IPS-NIHi7 (cell line): ENCODE results near the gene LIMA1.
A peak's percentile ranks its signal among the peaks of the same experiment; 100 is the strongest.
"Not testable (repeated sequence)": the region's sequence is repeated elsewhere in the genome, so short reads cannot be mapped to it uniquely, and the experiment has no call there.

ENCODE experiments used
- DNase-seq: peaks from one replicate; pipeline ENCODE4 v3.0.0; 2012; ENCODE audit warnings: mixed read lengths; ENCODE audit errors: extremely low spot score

Gene LIMA1

DNA sequence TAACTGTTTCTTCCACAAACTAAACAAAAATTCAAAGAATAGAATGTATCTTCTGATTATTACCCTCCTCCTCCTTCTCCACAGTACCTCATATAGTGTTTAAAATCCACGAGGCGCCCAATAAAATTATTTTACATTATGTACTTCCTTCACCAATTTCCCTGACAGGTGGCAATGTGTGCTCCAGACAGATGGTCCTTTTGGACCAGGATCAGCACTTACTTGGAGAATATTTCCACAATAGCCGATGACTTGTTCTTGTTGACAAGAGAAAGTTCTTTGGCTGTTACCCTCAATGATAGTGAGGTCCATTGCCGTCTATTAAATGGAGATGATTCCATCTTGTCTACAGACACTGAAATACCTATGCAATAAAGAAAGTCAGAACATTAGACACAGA lies 34.9 kb downstream of the LIMA1 start:
- DNase-seq: no peak

DNA sequence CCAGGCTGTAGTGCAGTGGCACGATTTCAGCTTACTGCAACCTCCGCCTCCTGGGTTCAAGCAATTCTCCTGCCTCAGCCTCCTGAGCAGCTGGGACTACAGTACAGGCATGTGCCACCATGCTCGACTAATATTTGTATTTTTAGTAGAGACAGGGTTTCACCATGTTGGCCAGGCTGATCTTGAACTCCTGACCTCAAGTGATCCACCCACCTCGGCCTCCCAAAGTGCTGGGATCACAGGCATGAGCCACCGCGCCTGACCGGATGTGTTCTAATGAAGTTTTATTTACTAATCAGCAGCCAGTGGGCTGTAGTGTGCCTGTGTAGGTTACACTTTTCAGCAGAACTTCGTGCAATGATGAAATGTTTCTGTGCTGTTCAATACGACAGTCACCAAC lies 35.7 kb downstream of the LIMA1 start:
- not testable (repeated sequence) for DNase-seq

DNA sequence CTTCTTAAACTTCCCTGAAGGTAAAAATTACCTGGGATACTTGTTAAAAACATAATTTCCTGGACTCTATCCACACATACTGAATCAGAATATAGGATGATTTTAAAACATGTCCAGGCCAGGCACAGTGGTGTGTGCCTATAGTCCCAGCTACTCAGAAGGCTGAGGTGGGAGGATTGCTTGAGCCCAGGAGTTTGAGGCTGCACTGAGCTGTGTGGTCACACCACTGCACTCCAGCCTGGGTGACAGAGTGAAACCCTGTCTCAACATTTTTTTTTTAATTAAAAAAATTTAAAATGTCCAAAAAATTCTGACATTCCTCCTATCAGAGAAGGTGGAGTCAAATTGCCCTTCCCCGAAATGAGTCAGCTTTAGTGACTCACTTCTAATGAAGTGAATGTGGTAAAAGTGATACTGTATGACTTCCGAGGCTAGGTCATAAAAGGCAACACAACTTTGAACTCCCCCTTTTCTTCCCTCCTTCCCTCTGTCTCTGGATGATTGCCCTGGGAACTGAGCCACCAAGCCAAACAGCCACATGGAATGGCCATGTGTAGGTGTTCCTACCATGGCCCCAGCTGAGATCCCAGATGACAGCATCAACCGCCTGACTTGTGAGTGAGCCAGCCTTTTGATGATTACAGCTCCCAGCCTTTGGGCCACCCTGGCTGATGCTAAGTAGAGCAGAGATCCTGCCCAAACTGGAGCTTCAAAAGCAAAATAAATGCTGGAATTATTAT lies 36.3 kb downstream of the LIMA1 start:
- no peak for DNase-seq

DNA sequence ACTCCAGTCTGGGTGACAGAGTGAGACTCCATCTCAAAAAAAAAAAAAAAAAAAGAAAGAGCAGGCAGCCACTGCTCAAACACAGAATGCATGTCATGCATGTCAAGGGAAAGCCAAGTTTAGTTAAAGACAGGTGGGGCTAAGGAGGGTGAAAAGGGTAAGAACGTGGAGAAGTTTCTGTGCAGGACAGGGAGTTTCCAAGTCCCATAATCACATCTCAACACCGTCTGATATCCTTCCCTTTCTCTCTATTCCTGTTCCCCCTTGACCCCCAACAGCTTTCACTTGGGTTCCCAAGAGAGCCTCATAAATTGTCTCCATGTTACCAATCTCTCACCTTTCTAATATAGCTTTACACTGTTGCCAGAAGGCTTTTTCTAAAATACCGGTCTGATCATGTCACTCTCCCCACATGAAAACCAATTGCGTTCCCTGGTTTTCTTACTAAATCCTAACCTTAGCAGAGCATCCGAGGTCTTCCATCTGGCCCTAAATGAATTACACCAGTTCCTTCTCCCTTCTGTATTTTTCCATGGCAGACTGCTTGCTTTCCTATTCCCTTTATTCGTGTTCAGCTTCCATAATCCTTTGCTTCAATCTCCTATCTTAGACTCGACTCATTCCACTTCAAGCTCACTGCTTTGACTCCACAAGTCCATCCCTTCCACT lies 37.0 kb downstream of the LIMA1 start:
- DNase-seq: no peak

DNA sequence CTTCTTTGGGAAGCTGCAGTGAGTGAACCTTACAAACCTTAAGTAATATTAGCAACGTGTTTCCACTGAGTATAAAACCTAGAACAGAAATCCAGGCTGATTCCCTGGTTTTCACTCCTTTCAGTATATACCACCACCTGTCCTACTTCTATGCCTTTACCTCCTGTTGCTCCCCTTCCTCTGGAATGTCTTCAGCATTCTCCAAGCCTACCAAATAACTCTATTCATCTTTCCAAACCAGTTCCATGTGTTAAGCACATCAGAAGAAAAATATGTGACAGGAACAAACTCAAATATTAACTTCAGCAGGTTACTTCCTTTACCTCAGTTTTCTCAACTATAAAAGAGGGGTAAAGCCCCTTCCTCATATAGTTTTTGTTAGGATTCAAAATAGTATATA lies 39.8 kb downstream of the LIMA1 start:
- DNase-seq: no peak

DNA sequence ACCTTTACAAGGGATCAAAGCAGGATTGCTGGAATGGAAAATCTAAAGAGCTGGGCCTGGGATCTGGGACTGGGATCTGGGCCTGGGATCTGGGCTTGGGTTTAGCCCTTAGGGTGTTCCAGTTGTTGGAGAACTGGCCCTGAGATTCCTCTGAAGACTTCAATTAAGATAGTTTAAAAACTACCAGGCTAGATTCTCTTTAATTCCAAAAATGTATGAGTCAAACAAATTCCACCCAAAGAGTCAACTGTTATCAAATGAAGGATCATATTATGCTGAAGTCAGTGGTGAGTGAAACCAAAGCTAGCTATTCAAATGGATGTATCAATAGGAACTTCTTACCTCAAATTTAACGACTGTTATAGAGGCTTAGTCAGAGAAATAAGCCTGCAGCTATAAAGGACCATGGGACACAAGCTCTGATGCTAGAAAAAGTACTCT lies 40.5 kb downstream of the LIMA1 start:
- no peak for DNase-seq

DNA sequence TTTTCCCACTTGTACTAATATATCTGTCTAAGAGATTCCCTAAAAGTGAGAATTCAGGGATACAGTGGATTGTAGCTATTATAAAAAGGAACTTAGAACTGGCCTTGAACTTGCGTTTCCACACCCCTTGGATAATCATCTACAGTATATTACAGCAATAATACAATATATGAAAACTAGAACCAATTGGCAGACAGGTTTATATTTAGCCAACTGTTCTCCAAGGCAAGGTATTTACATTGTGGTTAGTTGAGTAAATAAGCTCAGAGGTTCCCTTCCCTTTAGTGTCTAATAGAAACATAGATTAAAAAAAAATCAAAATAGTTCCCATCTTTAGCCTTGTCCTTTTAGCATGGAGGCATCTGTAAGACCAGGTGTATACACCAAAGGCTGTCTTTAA lies 42.1 kb downstream of the LIMA1 start:
- DNase-seq: no peak

DNA sequence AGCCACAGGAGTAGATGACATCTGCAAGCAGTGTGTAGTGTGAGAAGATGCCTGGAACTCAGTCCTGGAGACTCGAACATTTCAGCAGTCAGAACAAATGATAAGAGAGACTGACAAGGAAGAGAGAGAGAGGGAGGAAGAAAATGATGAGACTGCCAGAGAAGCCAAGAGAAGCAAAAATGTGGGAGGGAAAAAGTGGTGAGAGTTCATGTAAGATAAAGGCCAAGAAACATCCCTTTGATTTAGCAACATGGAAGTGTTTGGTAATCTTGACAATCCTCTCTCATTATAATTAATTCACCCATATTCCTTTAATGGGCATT lies 42.6 kb downstream of the LIMA1 start:
- no peak for DNase-seq

DNA sequence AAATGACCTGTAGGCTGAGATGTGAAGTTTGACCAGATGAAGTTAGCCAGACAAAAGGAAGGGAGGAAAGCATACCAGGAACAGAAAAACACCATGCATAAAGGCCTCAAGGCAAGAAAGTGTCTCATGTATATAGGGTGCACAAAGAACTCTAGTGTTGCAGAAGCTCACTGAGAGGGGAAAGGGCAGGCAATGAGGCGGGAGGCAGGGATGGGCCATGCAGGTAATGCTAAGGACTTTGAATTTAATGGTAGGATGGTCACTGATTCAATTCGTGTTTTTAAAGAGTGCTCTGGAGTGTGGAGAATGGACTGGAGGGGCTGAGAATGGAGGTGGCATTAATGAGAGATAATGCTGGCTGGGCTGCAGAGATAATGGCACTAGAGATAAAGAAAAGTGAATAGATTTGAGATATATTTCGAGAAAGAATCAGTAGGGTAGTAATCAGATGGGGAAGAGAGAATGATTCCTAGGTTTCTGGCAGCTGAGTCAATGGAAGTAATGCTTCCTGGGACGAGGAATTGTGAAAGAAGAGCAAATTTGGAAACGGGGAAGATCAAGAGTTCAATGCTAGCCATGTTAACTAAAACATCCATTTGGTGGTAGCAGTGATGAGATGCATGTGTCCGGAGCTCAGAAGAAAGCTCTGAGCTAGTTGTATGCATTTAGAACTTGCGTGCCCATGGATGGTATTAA lies 43.1 kb downstream of the LIMA1 start:
- no peak for DNase-seq

DNA sequence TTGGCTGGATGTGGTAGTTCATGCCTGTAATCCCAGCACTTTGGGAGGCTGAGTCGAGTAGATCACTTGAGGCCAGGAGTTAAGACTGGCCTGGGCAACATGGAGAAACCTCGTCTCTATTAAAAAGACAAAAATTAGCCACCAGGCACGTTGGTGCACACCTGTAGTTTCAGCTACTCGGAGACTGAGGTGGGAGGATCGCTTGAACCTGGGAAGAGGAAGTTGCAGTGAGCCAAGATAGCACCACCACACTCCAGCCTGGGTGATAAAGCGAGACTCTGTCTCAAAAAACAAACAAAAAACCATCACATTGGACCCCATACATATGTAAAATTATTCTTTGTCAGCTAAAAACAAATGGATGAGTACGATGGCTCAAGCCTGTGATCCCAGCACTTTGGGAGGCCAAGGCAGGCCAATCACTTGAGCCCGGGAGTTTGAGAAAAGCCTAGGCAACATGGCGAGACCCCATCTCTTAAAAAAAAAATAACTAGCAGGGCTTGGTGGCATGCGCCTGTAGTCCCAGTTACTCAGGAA lies 43.9 kb downstream of the LIMA1 start:
- no peak for DNase-seq

DNA sequence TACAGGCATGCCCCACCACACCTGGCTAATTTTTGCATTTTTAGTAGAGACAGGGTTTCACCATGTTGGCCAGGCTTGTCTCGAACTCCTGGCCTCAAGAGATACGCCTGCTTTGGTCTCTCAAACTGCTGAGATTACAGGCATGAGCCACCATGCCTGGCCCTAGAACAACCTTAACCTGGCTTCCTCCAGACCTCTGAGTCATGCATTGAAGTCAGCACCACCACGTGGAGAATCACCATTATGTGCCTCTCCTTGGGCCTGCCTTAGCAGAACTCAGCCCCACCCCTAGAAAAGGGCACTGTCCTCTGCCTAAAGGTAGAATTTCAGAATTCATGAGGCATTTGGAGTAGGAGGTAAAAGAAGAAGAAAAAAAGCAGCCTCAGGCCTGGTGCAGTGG lies 49.0 kb downstream of the LIMA1 start:
- peak; percentile 36 for DNase-seq

DNA sequence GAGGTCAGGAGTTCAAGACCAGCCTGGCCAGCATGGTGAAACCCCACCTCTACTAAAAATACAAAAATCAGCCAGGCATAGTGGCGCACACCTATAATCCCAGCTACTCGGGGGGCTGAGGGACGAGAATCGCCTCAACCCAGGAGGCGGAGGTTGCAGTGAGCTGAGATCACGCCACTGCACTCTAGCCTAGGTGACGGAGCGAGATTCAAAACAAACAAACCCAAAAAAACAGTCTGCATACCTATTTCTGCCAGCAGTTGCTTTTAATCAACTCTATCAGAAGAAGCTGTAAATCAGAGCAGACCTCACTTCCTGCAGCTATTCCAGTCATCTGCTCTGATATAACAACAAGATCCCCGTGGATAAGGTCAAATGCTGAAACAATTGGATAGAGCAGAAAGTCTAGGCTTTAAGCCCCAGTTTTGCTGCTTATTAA lies 50.5 kb downstream of the LIMA1 start:
- DNase-seq: no peak

DNA sequence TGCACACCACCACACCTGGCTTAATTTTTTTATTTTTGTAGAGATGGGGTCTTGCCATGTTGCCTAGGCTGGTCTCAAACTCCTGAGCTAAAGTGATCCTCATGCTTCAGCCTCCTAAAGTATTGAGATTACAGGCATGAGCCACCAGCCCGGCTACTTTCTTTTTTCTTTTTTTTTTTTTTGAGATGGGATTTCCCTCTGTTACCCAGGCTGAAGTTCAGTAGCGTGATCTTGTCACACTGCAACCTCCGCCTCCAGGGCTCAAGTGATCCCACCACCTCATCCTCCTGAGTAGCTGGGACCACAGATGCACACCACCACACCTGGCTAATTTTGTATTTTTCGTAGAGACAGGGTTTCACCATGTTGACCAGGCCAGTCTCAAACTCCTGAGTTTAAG lies 51.1 kb downstream of the LIMA1 start:
- no peak for DNase-seq

DNA sequence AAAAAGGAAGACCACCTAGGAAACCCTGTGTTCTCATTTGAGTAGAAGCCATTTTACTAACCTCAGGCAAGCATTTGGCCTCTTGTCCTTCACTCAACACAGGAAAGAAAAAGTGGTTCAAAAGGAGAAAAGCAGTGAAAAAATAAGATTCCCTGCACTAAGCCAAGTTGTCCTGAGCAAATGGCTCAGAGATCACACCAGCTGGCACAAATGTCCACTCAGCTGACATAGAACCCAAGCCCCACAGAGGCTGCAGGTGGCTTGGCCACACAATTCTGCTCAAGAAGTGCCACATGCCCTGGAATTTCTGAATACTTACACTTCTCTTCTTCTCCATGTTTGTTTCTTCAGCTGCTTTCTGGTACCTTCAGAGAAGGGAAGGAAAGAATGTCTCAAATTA lies 52.0 kb downstream of the LIMA1 start:
- no peak for DNase-seq

DNA sequence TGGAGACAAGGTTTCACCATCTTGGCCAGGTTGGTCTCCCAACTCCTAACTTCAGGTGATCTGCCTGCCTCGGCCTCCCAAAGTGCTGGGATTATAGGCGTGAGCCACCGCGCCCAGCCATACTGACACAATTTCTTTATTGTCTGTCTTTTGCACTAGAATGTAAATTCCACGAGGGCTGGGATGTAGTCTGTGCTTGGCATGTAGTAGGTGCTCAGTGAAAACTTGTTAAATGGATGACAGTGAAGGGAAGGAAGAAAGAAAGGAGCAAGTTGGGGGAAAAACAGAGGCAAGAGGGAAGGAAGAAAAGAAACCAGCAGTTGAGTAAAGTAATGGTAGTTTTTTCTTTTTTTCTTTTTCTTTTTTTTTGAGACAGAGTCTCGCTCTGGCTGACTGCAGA lies 53.1 kb downstream of the LIMA1 start:
- no peak for DNase-seq

DNA sequence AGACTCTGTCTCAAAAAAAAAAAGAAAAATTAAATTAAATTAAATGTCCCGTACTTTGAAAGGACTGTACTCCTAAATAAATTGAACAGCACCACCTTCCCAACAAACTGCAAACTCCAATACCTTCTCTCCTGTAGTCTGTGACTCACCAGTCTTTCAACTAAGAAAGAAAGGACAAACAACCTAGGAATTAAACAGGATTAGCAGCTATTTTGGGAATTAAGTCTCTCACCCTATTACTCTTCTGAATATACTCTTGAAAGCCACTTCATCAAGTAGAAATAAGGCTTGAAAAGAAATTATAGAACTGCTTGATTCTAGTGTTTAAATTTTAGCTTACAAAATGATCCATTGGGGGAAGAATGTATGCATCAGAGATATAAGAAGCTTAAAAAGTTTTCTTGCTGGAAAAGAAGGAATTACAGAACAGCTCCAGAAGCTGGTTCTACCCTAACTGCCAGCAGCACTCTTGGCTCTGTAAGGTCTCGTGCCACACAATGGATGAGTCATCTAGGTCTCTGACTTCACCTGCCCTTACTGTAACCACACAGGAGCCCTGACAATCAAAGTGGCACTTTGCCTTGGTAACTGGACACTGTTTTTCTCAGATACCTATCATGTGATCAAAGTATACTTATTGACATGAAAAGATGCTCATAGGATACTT lies 59.2 kb downstream of the LIMA1 start:
- DNase-seq: peak; percentile 48

DNA sequence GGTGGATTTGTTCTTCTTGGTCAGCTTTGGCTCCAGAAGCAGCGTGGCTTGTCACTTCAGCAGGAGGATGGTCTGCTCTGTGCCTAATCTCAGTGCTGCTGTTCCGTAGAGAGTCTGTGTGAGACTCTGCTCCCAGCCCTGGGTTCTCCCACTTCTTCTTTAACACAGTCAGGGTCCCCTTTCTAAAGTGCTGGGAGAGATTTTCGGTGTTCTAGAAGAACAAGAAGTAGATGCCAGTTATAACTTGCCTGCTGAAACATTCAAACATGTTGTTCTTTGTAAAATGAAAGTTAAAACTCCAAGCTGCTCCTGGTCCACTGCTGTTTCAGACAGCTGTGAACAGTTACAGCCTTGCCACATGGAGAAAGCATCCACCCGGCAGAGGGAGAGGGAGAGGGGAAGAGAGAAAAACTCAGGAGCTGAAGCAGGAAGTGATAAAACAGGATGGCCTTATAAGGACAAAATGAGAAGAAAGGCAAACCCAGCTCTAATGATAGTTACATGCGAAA lies 61.0 kb downstream of the LIMA1 start:
- peak; percentile 76 for DNase-seq

DNA sequence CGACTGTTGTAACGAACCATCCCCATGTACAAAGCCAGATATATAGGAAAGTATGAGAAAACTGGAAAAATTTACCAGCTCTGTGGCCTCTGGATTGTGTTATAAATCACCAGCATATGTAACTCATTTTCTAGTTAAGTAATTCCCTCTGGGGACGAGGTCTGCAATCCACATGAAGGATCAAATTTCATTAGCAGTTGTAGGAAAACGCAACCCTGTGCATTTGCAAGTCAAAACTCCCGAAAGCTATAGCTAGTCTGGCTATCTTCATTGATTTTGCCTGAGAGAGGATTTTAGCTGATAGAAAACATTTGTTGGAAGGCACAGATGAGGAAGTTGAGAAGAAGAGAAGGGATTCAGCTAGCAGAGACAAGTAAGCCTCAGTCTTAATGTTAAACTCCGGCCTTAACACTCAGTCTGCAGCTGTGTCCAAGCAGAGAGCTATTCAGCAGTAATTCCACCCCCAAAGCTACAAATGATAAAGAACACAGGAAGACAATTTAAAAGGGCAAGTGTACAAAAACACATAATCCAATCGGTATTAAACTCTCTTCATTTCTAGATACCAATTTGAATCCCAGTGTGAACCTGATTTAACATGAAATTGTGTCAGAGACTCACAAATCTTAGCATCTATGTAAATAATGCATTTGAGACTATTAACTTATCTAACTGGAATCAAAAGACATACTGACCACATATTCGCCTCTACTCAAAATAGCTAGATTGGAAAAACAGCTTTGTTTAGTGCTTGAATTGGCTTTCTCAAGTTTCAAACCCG lies 61.9 kb downstream of the LIMA1 start:
- peak; percentile 15 for DNase-seq

DNA sequence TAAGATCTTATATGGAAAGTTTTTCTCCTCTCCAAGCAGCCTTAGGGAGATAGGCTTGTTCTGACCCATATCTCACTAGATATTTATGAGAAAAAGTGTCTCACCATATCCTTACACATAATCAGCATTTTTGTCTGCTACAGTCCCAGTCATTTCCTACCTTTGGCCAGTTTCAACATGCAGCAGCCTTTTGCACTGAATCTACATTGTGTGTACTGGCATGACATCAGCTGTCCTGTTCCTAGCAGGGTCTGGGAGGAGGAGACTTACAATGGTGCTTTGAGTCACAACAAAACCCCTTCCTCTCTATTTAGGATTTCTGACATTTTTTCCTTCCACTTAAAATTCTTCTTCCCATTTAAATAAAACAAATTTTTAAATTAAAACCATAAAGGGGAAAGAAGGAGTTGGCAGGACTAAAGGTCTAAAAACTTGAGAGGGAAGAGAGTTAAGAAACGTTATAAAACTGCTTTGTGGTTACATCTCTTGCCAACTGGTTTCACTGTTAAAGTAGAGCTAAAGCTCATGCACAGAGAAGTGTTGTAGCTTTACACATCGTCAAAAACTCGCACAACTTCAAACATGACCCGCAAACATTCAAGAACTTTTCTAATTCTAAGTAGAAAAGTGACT lies 62.8 kb downstream of the LIMA1 start:
- no peak for DNase-seq

DNA sequence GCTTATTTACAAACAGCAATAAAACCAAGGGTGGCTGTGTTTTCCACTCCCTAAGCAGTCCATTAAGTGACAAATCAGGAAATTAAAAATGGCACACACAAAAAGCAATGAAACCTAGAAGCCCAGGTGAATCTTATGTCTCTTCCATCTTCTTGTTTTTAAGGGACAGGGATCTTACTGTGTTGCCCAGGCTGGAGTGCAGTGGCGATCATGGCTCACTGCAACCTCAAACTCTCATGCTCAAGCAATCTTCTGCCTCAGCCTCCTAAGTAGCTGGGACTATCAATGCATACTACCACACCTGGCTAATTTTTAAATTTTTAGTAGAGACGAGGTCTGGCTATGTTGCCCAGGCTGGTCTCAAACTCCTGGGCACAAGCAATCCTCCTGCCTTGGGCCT lies 63.8 kb downstream of the LIMA1 start:
- no peak for DNase-seq

DNA sequence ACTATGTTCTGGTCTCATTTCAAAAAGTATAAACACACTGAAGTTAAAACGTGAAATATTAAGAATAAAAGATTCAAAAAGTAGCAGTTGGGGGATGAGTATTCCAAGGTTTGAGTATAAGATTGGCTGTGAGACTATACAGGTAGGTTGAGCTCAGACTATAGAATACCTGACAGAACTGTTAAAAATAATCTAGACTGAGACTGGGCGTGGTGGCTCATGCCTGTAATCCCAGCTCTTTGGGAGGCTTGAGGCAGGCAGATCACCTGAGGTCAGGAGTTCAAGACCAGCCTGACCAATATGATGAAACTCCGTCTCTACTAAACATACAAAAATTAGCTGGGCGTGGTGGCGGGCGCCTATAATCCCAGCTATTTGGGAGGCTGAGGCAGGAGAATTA lies 64.3 kb downstream of the LIMA1 start:
- DNase-seq: not testable (repeated sequence)
